Mammary epithelial cell (primary cell): ENCODE data around the gene POLD3.

Experiments used
- EZH2 ChIP-seq: IDR thresholded peaks from 2 replicates; pipeline ENCODE4 v1.6.1; 2012; ENCODE audit warnings: low read length, inconsistent platforms, borderline replicate concordance
- TF ChIP-seq, protein P1 (sequence below), 2 donors: IDR thresholded peaks in 1 of 2; conservative IDR thresholded peaks in 1 of 2; 2 replicates each; pipeline ENCODE4 v1.5.1; 2011 to 2012; ENCODE audit warnings: inconsistent platforms in 2 of 2, low read length in 2 of 2, mild to moderate bottlenecking in 2 of 2, control low read depth in 1 of 2, low read depth in 1 of 2; ENCODE audit not compliant: insufficient read depth in 1 of 2; ENCODE audit errors: extremely low read depth in 1 of 2

DNA sequence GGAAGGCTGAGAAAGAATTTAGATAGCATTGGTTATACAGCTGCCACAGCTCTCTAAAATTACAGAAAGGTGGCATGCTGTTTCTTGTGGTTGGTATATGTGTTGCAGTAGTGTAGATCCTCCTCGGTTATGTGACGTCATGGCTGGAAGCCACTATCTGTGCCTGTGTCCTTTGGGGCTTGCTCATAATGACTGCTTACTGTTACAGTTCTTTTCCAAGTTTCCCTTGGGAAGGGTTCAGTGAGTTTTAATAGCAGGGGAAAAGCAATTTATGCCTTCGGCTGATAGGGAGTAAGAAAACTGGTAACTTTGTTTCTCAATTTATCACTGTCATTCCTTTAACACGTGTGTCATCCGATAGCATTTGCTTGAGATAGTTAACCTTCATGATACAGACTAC is 47.2 kb downstream of the POLD3 start:
- TF ChIP-seq, protein P1, sequence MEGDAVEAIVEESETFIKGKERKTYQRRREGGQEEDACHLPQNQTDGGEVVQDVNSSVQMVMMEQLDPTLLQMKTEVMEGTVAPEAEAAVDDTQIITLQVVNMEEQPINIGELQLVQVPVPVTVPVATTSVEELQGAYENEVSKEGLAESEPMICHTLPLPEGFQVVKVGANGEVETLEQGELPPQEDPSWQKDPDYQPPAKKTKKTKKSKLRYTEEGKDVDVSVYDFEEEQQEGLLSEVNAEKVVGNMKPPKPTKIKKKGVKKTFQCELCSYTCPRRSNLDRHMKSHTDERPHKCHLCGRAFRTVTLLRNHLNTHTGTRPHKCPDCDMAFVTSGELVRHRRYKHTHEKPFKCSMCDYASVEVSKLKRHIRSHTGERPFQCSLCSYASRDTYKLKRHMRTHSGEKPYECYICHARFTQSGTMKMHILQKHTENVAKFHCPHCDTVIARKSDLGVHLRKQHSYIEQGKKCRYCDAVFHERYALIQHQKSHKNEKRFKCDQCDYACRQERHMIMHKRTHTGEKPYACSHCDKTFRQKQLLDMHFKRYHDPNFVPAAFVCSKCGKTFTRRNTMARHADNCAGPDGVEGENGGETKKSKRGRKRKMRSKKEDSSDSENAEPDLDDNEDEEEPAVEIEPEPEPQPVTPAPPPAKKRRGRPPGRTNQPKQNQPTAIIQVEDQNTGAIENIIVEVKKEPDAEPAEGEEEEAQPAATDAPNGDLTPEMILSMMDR (conservative IDR thresholded peaks at IDR 0.05 in 1 of 2, IDR thresholded peaks at IDR 0.05 in 1 of 2; ENCODE audit: extremely low read depth in 1 of 2, insufficient read depth in 1 of 2, low read depth in 1 of 2, low read length in 2 of 2), result no peak
- no peak for TF ChIP-seq EZH2
